NCI-H1417 treated with DMSO at 0.1 percent for 48 hours (cell line): Measurements from ENCODE around the gene FAM210B.
A peak's percentile ranks its signal among the peaks of the same experiment; 100 is the strongest.
"Not testable (repeated sequence)": the region's sequence is repeated elsewhere in the genome, so short reads cannot be mapped to it uniquely, and the experiment has no call there.

ENCODE experiments used
- DNase-seq: peaks from one replicate; lab custom pipeline; 2025; lab: John Stamatoyannopoulos, UW

FAM210B gene, protein sequence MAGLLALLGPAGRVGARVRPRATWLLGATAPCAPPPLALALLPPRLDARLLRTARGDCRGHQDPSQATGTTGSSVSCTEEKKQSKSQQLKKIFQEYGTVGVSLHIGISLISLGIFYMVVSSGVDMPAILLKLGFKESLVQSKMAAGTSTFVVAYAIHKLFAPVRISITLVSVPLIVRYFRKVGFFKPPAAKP

DNA sequence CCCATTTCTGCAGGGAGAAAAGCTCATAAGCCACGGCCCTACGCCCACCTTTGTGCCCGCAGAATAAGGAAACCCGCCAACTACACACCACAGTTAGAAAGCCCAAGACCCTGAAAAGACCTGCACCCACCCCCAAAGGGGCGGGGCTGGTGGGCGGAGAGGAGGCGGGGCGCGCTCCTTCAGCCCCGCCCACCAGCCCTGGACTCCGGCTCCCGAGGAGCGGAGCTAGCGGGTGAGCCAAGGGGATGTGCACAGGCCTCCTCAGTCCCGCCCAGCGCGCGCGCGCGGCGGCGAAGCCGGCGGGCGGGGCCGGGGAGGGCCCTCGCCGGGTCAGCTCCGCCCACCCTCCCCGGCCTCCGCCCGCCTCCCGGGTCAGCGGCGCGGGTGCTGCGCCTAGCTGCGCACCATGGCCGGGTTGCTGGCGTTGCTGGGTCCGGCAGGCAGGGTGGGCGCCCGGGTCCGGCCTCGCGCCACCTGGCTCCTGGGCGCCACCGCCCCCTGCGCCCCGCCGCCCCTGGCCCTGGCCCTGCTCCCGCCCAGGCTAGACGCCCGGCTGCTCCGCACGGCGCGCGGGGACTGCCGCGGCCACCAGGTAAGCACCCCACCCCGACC is at the start of gene FAM210B:
Gene FAM210B (plus strand): TSS at position 375 of the 612 bp plus-strand sequence. CDS start 32 bp downstream, at position 407.
- DNase-seq: peak; percentile 52

DNA sequence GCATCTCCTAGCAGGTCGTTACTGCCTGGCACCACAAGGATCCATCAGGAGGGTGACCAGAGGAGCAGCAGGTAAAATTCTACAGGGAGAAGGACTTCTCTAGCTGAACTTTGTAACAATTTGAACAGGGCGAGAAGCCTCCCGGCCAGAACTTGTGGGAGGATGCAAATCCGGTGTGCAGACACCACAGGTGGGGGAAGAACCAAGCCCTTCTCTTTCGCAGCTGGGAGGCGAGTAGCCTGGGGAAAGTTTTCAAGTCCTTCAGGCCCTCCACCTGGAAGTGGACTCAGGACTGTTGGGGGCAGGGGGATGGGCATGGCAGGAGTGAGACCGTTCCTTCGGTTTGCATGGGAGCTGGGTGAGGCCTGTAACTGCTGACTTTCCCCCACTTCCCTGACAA is 42.7 kb upstream of the FAM210B start:
- DNase-seq: no peak

DNA sequence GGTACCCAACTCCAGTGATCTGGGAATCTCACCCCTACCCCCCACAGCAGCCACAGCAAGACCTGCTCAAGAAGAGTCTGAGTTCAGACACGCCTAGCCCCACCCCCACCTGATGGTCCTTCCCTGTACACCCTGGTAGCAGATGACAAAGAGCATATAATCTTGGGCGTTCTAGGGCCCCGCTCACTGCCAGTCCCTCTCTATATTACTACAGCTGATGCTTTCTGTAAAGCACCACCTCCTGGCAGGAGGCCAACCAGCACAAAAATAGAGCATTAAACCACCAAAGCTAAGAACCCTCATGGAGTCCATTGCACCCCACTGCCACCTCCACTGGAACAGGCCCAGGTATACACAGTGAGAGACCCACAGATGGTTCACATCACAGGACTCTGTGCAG is 42.3 kb upstream of the FAM210B start:
- DNase-seq: no peak

DNA sequence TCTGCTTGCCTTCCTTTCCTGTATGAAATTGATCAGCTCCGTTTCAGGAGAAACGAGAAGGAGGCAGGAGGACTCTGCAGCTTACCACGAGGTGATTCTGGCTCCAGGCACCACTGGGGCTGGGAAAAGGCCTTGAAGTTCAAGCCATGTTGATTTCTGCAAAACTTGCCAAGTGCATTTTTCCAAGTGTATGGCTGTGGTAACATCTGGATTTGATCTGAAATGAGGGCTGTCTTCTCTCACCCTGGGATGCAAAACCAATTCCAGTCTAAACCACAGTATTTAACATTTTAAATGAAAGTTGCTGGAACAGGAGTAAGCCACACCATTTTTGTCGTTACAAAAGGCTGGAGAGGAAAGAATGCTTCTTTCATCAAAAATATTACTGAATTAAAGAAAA is 36.1 kb upstream of the FAM210B start:
- DNase-seq: no peak

DNA sequence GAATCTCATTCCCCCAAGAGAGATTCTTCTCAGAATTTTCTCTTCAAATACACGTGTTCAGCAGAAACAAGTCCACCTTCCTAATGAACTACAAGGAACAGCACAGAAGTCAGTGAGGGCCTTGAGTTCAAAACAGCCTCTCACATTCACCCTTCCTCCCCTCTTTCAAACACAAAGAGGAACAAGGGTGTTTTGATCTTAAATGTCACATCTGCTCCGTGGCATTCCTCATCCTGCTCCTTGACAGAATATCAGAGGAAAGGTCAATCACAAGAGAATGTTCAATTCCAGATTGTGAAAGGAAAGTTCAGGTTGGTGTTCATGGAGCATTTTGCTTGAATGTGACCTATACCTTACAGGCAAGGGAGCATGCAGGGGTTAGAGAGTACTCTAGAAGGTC is 35.6 kb upstream of the FAM210B start:
- DNase-seq: no peak

DNA sequence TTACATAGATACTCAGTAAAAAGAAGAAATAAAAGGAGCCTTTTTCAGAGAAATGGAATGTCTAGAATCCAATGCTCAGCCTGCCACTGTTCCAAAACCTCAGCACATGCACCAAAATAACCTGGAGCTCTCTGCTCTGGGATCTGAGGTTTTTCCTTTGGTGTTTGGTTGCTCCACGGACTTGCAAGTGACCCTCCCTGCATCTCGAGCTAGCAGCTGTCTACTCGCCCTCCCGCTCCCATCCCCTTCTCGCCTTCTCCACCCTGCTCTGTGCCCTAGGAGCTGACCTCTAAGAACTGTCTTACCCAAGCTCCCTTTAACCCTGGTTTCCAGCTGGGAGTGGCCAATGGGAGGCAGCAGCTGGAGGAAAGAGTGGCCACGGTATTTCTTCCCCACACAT is 35.1 kb upstream of the FAM210B start:
- no peak for DNase-seq

DNA sequence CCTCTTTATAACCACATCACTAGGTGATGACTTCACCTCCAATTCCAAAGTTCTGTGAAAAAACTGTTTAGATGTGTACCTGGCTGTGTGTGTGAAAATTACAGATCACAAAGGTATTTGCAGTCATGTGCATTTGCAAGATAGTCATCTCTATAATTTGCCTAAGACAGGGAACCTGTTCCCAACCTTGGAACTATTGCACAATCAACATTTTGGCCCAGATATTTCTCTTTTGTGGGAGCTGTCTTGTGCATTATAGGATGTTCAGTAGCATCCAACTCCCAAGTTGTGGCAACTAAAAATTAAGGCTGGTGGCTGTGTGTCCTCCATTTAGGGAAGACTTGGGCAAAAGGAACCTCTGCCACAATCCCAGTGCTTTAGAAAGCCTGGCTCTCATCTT is 34.0 kb upstream of the FAM210B start:
- no peak for DNase-seq

DNA sequence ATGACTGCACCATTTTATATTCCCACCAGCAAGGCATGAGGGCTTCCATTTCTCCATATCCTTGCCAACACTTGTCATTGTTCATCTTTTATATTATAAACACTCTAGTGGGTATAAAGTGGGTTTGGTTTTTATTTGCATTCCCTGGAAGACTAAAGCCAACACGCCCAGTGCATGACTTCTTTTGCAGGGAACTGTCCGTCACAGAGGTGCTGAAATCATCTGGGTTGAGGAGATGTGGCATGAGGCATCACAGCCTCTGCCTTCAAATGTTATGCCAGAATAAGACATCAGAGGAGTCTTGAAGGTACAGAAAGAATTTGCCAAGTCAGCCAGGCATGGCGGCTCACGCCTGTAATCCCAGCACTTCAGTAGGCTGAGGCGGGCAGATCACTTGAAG is 29.9 kb upstream of the FAM210B start:
- no peak for DNase-seq

DNA sequence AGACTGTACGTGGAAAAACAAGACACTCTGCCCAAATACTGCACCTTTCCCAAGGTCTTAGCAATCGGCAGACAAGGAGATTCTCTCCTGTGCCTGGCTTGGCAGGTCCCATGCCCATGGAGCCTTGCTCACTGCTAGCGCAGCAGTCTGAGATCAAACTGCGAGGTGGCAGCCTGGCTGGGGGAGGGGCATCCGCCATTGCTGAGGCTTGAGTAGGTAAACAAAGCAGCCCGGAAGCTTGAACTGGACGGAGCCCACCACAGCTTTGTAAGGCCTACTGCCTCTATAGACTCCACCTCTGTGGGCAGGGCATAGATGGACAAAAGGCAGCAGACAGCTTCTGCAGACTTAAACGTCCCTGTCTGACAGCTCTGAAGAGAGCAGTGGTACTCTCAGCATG is 22.1 kb upstream of the FAM210B start:
- not testable (repeated sequence) for DNase-seq

DNA sequence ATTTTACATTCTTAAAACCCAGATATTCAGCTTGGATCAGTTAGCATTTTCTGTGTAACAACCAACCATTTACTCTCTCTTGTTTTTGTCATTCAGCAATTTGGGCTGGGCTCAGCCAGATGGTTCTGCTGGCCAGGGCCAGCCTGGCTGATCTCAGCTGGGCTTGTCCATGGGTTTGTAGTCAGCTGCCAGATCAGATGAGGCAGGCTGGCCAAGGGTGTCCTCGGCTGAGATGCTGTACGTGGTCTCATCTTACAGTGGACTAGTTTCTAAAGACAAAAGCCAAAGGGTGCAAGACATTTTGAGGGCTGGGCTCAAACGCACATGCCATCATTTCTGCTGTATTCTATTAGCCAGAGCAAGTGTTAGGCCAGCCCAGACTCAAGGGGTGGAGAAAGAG is 16.0 kb upstream of the FAM210B start:
- no peak for DNase-seq

DNA sequence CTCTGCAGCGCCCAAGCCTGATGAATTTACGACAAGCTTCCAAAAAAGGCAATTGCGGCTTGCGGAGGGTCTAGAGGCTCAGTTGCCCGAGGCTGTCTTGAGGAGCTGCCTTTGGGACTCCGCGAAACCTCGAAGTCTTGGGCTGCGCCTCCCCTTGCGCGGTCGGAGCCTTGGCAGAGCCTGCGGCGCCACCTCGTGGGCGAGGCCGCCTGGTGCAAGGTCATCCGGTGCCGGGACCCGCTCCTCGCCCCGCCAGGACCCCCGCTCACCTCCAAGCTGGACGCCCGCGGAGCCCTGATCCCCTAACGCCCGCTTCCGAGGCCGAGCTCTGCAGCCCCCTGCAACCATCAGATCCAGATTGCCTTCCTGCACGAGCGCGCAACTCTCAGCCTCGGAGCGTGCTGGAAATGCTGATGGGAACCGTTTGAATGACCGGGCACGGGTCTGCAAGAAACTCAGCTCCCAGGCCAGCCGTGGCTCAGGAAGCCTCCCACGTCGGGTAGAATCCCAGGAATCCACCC is 14.9 kb upstream of the FAM210B start:
- DNase-seq: no peak

DNA sequence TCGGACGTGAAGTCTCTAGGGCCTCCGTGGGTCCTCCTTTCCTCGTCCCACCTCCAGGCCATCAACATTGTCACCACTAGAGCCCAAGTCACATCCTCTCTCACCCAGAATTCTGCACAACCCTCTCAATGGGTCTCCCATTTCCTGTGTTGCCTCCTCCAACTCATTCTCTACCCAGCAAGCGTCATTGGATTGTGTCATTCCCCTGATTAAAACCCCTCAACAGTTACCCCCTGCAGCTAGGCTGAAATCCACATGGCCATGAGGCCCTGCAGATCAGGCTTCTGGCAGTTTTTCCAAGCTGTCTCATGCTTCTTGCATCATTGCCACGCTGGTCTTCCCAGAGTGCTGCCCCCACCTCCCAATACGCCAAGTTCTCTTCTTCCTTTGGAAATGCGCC is 12.9 kb upstream of the FAM210B start:
- DNase-seq: no peak

DNA sequence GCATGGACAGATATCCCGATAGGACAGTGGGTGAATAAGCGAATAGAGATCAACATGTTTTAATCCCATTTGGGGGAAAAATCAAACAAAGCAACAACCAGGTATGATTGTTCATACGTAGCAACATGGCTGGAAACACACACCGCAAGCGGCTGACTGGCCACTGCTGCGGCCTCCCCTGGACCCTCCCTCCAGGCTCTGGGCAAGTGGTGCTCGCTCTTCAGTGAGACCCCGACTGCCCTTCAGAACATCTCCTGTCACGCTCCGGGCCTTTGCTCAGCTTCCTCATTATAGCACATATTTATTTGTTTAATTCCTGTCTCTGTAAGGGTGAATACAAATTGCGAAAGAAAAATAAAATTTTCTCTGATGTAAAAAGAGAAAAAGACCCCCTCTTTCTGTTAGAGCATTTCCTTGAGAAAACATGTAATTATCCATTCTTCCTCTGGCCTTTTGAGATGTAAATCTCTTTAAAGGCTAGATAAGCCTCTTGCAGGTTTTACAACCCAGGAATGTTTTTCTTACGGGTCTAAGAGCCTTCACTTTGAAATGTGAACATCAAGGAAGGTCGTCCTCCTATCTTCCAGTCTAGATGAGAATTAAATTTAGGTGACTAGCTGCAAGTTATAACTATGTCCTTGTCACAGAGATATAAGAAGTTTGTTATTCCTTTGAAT is 11.0 kb upstream of the FAM210B start:
- DNase-seq: no peak

DNA sequence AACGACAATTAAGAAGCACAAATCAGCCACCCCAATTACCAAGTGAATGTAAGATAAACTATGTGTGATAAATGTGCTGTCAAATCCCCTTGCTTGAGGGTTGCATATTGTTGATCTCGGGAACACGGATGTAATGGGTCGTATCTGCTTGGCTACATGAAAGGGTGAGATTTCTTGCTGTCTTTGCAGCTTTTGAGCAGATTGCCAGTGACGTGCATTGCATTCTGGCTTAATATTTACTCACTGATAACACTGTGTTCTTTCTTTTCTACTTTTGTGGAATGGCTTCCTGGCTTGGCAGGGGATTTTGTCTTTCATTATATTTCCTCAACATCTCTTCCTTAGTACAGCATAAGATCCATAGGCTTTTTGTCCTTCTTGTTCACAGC is 10.5 kb upstream of the FAM210B start:
- no peak for DNase-seq

DNA sequence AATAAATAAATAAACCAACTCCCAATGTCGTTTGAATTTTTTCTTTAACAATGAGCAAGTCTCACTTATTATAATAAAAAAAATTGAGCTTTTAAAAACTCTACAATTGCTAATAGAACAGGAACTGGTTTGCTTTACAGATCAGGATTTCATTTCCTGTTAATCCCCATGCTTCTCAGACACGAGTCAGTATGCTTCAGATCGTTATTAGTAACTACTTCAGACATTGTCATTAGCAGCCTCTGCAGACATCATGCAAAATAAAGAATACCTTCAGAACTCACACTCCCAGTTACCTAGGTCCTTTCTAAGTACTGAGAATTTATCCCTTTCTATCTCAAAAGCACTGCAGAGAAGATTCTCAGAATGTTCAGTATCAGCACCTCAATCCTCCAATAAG is 10.0 kb upstream of the FAM210B start:
- no peak for DNase-seq

DNA sequence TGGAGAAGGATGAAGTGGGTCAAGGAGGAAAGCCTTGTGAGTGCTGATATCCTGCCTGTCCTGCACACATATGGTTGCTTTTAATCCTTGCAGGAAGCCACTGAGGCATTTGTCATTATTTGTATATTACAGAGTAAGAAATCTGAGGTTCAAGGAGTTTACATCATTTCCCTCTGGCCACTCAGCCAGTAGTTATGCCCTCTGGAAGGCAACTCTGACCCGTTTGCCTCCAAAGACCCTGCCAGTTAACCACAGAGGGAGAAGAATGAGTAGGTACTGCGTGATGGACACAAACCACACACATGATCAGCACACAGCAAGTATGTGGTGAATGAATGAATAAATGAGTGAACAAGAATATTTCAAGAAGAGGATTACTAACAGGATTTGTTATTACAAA is 7.9 kb upstream of the FAM210B start:
- no peak for DNase-seq

DNA sequence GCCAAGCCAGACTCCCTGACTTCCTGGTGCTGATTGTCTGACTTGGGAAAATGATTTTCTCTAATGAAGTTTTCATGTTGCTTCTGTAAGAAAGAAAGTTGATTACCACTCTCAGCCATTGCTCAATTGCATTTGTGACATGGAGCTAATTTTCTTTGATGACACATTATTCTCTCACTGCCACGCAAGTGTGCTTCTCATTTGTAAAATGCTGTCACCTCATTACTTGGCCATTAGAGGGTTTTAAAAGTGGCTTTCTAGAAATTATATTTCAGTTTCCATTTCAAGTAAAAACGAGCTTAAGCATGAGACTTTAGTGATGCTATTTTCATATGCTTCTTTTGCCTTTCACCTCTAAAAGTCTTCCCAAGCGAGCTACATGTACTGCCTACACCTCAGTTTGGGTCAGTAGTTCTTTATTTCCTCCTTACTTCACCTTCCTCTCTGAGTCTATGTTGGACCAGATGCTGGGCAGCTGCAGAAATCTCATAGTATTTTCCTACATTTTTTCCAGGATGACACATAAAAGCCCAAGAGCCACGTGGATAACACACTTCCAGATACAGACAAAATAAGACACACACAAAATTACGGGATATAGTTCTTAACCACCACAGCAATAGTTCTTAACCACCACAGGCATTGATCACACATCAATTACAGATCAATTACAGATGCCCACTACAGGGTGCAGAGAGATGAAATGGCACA is 6.3 kb upstream of the FAM210B start:
- no peak for DNase-seq

DNA sequence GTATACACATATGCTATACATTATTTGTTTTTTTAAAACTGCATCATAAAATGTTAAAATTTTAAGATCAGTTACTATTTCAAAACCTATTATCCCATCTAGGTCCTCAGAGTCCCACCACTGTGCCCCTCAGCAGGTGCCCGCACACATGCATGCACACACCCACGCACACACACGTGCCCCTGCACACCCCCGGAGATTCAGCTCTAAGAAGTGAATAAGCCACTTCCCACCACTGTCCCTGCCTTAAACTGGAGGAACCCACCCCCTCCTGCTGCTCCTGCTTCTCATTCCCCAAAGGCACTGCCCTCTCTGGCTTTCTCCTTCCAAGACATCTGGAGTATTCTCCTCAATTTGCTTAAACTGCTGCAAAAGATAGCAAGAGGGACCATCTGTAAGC is 5.4 kb upstream of the FAM210B start:
- no peak for DNase-seq

DNA sequence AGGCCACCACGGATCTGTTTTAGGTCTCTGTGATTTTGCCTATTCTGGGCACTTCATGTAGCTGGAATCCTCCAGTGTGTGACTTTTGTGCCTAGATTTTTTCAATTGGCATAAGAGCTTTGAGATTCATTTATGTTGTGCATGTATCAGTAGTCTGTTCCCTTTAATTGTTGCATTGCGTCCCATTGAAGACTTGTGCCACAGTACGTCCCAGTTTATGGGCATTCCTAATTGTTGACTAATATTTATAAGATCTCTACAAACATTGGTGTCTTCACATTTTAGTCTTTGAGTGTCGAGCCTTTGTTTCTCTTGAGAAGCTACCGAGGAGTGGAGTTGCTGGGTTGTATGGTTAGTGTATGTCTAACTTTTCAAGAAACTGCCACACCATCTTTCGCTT is 704 bp upstream of the FAM210B start:
- no peak for DNase-seq

DNA sequence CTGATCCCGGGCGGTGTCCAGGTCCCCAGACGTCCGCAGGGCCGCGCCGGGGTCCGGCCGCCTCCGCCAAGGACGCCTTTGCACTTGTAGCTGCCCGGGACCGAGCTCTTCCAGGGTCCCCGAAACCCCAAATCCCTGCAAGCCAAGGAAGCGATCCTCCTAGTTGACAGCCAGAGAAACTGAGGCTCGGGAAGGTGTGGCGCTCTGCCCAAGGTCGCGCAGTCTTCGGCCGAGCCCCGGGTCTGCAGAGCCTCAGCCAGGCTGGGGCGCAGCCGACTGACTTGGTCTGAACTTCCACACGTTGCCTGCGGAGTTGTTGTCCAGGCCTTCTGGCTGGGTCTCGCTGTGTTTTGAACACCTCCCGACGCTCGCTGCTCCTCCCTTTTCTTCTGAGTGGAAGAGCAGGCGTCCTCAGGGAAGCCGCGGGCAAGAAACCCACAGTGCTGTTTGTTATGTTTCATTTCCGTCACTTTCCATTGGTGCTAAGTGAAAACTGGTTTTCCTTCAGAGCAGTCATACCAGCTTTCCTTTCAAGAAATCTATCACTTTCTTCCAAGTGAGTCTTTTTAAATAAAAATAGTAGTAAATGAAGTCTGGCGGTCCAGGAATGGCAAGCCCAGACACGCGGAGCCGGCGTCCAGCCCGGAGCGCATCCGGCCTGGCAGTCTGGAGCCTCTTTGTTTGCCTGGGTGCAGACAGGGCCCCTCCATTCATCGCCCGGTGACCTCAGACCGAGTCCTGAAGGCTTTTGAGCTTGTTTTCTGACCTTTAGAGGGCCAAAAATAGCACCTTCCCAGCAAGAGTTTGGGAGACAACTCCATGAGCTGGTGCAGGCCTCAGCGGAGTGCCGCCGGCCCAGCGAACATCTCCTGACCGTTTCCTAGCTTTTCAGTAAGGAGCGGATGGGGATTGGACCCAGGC is 698 bp downstream of the FAM210B start:
- no peak for DNase-seq

DNA sequence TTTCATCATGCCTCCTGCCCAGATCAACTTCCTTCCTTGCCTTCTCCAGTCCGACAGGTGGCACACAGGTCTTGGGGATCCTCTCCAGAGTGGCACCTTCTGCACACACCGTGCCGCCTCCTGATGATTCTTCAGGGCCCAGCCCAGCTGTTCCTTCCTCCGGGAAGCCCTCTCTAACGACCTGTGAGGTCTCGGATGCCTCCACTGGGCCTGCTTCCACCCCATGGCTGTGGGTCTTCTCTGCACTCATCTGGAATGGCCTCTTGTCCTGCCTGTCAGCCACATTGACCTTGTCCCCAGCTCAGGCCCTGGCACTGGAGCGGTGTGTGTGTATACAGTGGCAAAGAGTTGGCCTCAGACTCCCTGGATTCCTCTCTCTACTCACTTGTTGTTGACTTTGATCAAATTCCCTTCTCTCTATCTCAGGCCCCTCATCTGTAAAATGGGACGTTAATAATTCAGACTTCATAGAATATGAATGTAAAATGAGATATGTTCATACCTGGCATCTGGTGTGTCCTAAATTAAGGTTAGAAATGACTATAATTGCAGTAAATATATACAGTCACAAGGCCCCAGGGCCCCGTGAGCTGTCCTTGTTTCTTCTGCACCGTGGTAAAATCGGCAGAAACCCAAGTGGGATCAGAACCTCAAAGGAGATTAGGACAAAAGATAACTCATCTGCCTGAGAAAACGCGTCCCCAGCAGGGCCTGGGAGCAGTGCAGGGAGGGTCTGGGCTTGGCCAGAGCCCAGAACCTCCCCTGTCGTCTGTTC is 1.5 kb downstream of the FAM210B start:
- DNase-seq: no peak
